Spinal cord (tissue), 10 donors: ENCODE measurements around the gene DLG4. TPM values are rescaled to one million over a fixed set of nuclear protein-coding genes. Genes with fewer than 3 reads are reported as not detected.

ENCODE experiments used
- DNase-seq, 6 donors: peaks; one replicate each; pipeline versions ENCODE4 v3.0.0 to v3.0.0-alpha.2; 2013 to 2015; ENCODE audit warnings: low spot score in 6 of 6, low read depth in 4 of 6
- H3K27ac ChIP-seq: one replicate; pipeline ENCODE4 v1.5.1; 2013; ENCODE audit warnings: low read depth, low read length, control low read depth
- H3K27me3 ChIP-seq: one replicate; pipeline ENCODE4 v1.6.1; 2013; ENCODE audit warnings: low read length; ENCODE audit not compliant: control insufficient read depth, insufficient read depth
- H3K36me3 ChIP-seq: one replicate; pipeline ENCODE4 v1.6.1; 2013; ENCODE audit warnings: low read length; ENCODE audit not compliant: control insufficient read depth, insufficient read depth
- H3K4me1 ChIP-seq: one replicate; pipeline ENCODE4 v1.6.1; 2013; ENCODE audit warnings: low read length; ENCODE audit not compliant: control insufficient read depth, insufficient read depth
- H3K4me3 ChIP-seq: one replicate; pipeline ENCODE4 v1.5.1; 2013; ENCODE audit warnings: low read depth, low read length, control low read depth
- H3K9me3 ChIP-seq: one replicate; pipeline ENCODE4 v1.6.1; 2013; ENCODE audit warnings: low read length; ENCODE audit not compliant: control insufficient read depth, insufficient read depth
- WGBS: methylation state at CpG from one replicate; pipeline ENCODE4 v1.1.5; 2013; ENCODE audit warnings: missing lambda C conversion rate; ENCODE audit not compliant: insufficient coverage; 5-methylcytosine and 5-hydroxymethylcytosine counted together
- polyA plus RNA-seq, 2 donors: library from polyadenylated mRNA; unstranded; fragments of 120-200 nt; gene quantifications; one replicate each; pipeline ENCODE4 v1.2.1, GENCODE V29; 2013; ENCODE audit not compliant: insufficient read length in 2 of 2
- small RNA-seq: library from RNA; depleted of rRNA; stranded (forward); fragments of <200 nt; gene quantifications from one replicate; pipeline ENCODE3, GENCODE V24; 2014; ENCODE audit warnings: low replicate concordance
- total RNA-seq, 2 donors: library from RNA; depleted of rRNA in 1 of 2; stranded (reverse); fragments of 120-200 nt in 1 of 2; fragments of >200 nt in 1 of 2; gene quantifications; one replicate each; pipeline versions ENCODE4 v1.2.3 to v1.2.4, GENCODE V29; 2013 to 2014
- donor health status: healthy.

Gene DLG4
- total and polyA plus RNA-seq, 4 donors, result 50.6 to 203 (median 138) TPM

DNA sequence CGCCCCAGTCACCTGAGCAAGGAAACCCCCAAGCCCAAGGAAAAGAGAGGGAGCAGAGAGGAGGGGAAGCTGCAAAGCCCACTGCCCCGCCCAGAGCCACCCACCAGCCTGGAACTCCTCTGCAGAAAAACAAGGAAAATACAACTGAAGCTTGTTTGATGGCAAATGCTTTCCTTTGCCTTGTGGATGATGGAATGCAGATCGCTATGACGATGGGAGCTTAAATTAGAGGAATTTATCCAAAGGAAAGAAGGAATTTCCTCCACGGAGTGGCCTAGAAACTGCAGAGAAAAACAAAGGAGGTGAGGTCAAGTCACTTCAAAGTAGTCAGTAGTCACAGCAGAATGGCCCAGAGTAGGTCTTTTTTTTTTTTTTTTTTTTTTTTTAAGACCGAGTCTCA lies 73.5 kb downstream of the DLG4 start:
- DNase-seq, result peak in 2 of 6 donors; percentile 43 to 48
- H3K27me3 ChIP-seq, result no peaks in the 10 kb centered on the region
- no peak overlapping the region for H3K27ac ChIP-seq
- WGBS, result 17% methylated on average over 4 of the region's 6 CpGs
- no peaks in the 10 kb centered on the region for H3K36me3 ChIP-seq
- H3K4me1 ChIP-seq, result peaks cover 9% of the 10 kb centered on the region
- no peaks in the 10 kb centered on the region for H3K9me3 ChIP-seq
- H3K4me3 ChIP-seq, result no peak overlapping the region

DNA sequence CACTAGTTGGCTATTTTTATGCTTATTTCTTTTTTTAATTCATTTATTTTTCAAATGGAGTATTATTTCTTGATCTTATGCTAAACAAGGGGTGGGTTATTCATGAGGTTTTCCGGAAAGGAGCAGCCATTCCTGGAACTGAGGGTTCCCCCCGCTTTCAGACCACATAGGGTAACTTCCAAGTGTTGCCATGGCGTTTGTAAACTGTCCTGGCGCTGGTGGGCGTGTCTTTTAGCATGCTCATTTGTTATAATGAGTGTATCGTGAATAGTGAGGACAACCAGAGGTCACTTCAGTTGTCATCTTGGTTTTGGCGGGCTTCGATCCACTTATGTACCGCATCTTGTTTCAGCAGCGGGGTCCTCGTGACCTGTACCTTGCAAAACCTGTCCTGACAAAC lies 75.4 kb downstream of the DLG4 start:
- H3K4me3 ChIP-seq, result no peak overlapping the region
- no peaks in the 10 kb centered on the region for H3K36me3 ChIP-seq
- H3K4me1 ChIP-seq, result peaks cover 9% of the 10 kb centered on the region
- H3K27me3 ChIP-seq, result no peaks in the 10 kb centered on the region
- no peaks in the 10 kb centered on the region for H3K9me3 ChIP-seq
- H3K27ac ChIP-seq, result no peak overlapping the region
- 36% methylated on average over 11 of the region's 11 CpGs for WGBS
- peak in 1 of 6 donors; percentile 24 for DNase-seq

DNA sequence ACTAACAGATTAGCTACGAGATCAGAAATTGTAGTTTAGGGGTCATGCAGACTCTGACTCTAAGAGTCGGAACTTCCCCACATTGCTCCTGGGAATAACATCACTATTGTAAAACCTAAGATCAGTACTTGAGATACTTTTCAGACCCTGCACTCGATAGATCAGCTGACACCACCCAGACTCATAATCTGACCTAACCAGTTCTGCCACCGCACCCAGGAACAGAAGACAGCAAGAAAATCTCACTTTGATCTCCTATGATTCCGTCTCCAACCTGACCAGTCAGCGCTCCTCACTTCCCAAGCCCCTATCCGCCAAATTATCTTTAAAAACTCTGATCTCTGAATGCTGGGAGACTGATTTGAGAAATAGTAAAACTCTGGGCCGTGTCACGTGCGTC lies 77.8 kb downstream of the DLG4 start:
- Histone ChIP-seq H3K4me1 (peaks cover 18% of the 10 kb centered on the region), H3K4me3 (no peak overlapping the region), H3K9me3 (no peaks in the 10 kb centered on the region), H3K27me3 (peaks cover 4% of the 10 kb centered on the region), H3K36me3 (no peaks in the 10 kb centered on the region), H3K27ac (no peak overlapping the region)
- 86% methylated on average over 7 of the region's 10 CpGs for WGBS
- no peak for DNase-seq

DNA sequence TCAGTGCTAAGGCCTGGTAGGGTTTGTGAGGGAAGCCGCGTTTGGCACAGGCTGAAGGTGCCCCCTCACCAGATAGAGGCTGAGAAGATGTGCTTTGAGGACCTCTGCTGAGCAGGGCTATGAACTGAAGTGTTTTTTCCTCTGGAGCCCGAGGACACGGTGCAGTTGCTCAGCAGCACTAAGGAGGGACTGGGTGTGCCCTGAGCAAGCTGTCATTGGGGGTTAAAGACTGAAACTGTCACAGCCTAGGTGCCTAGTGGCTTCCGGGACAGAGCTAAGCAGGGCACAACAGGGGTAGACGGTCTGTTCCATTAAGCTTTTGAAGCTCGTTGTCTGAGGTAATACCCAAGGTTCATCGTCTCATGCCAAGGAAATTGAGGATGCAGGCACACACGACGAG lies 80.2 kb downstream of the DLG4 start:
- Histone ChIP-seq H3K9me3 (no peaks in the 10 kb centered on the region), H3K4me3 (no peak overlapping the region), H3K27me3 (peaks cover 4% of the 10 kb centered on the region), H3K27ac (no peak overlapping the region), H3K4me1 (peaks cover 12% of the 10 kb centered on the region), H3K36me3 (no peaks in the 10 kb centered on the region)
- no peak for DNase-seq
- 51% methylated on average over 10 of the region's 10 CpGs for WGBS

DNA sequence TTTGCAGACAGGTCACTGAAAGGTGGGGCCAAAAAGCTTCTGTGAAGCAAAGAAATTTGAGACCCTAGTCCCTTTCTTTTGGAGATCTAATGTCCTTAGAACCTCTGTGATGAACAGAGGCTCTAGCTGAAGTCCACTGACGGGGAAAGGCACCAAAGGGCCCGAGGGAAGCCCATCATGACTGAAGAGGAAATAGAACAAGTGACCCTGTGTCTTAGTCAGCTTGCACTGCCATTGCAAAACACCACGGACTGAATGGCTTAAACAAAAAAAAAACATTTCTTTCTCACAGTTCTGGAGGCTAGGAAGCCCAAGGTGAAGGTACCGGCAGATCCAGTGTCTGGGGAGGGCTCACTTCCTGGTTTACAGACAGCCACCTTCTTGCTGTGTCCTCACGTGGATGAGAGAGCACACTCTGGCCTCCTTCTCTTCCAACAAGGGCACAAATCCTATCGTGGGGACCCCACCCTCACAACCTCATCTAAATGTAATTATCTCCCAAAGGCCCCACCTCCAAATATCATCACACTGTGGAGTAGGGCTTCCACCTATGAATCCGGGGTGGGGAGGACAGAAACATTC lies 80.7 kb downstream of the DLG4 start:
- no peaks in the 10 kb centered on the region for H3K9me3 ChIP-seq
- peaks cover 6% of the 10 kb centered on the region for H3K27me3 ChIP-seq
- H3K27ac ChIP-seq, result no peak overlapping the region
- H3K4me1 ChIP-seq, result peaks cover 11% of the 10 kb centered on the region
- WGBS, result 83% methylated on average over 4 of the region's 7 CpGs
- H3K4me3 ChIP-seq, result no peak overlapping the region
- DNase-seq, result no peak
- H3K36me3 ChIP-seq, result no peaks in the 10 kb centered on the region

DNA sequence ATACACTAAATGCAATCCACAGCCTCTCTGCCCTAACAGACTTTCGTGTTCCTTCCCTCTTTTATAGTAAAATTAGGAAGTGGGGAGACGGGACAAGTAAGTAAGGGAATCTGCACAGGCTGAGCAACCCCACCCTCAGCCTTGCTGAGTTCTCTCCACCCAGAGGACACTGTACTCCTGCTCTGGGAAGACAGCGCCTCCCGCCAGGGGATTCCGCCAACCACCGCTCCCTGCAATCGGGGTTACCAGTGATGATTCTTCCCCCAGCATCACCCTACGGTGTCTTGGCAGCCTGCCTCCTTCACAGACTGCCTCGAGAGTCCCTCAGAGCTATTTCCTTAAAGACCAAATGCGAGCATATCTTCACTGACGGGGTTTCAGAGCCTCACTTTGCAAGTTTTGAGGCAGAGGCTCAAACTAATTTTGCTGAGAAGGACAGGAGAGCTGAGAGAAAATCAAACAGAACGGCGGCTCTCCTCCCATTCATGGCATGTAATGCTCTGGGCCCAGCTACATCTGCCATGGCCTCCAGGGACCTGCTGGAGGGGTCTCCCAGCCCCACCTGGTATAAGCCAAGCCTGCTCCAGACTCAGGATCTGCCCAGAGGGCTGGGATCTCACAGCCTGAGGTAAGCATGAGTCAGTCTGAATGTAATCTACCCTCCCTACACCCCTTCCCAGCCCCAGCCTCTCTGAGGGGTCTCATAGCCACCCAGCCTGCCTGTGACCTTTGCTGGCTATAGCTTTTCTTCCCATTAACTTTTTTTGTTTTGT lies 82.3 kb downstream of the DLG4 start:
- Histone ChIP-seq H3K27ac (no peak overlapping the region), H3K27me3 (peaks cover 14% of the 10 kb centered on the region), H3K4me1 (peaks cover 22% of the 10 kb centered on the region), H3K4me3 (no peak overlapping the region), H3K9me3 (no peaks in the 10 kb centered on the region), H3K36me3 (no peaks in the 10 kb centered on the region)
- 31% methylated on average over 11 of the region's 13 CpGs for WGBS
- no peak for DNase-seq

Small RNAs within 50 kb of the gene (small RNA-seq; reads per million reads assigned to genes)
- not detected for gene AC120057.4
- 18.4 reads per million, percentile 97 among the genes with 10 or more reads in this experiment for gene MIR324
- gene RF00019, result not detected

Other genes with a start within 250 kb of the DLG4 start
Only the 30 nearest of the 33 such genes appear.
- gene RNASEK, start 207.2 kb downstream of the DLG4 start, total RNA-seq, result 100 to 1,000 TPM in 1 of 2 donors, 10 to 100 TPM in 1; 68.3 to 121 TPM
- gene RNASEK, start 207.2 kb downstream of the DLG4 start, polyA plus RNA-seq, result 100 to 1,000 TPM; 252 to 284 TPM
- gene BCL6B, start 196.8 kb downstream of the DLG4 start, total RNA-seq, result 10 to 100 TPM in 1 of 2 donors, 1 to 10 TPM in 1; 3.1 to 13.7 TPM
- gene BCL6B, start 196.8 kb downstream of the DLG4 start, polyA plus RNA-seq, result 1 to 10 TPM; 5.6 to 8.5 TPM
- gene SLC16A13, start 183.8 kb downstream of the DLG4 start, total RNA-seq, result under 1 TPM; 0.10 to 0.66 TPM
- gene SLC16A13, start 183.8 kb downstream of the DLG4 start, polyA plus RNA-seq, result 1 to 10 TPM; 1.5 to 2.4 TPM
- 1 to 10 TPM in 1 of 2 donors, under 1 TPM in 1; 0.20 to 2.5 TPM for gene SLC16A11, start 175.7 kb downstream of the DLG4 start, total RNA-seq
- under 1 TPM; 0.52 to 0.95 TPM for gene SLC16A11, start 175.7 kb downstream of the DLG4 start, polyA plus RNA-seq
- gene CLEC10A, start 139.6 kb downstream of the DLG4 start, total RNA-seq, result under 1 TPM; 0.69 to 0.77 TPM
- gene CLEC10A, start 139.6 kb downstream of the DLG4 start, polyA plus RNA-seq, result under 1 TPM; 0.17 to 0.29 TPM
- gene ASGR2, start 105.0 kb downstream of the DLG4 start, total RNA-seq, result under 1 TPM in 1 of 2 donors, not detected in 1; 0.50 TPM
- under 1 TPM; 0.24 to 0.39 TPM for gene ASGR2, start 105.0 kb downstream of the DLG4 start, polyA plus RNA-seq
- gene ASGR1, start 40.5 kb downstream of the DLG4 start, total RNA-seq, result 1 to 10 TPM; 4.3 to 8.2 TPM
- gene ASGR1, start 40.5 kb downstream of the DLG4 start, polyA plus RNA-seq, result 10 to 100 TPM; 32.4 to 32.5 TPM
- 100 to 1,000 TPM; 131 to 478 TPM for gene ACADVL, start 102 bp upstream of the DLG4 start, total RNA-seq
- 100 to 1,000 TPM; 381 to 455 TPM for gene ACADVL, start 102 bp upstream of the DLG4 start, polyA plus RNA-seq
- 10 to 100 TPM; 31.7 to 46.6 TPM for gene DVL2, start 14.7 kb upstream of the DLG4 start, total RNA-seq
- gene DVL2, start 14.7 kb upstream of the DLG4 start, polyA plus RNA-seq, result 10 to 100 TPM; 47.9 to 59.7 TPM
- gene PHF23, start 19.6 kb upstream of the DLG4 start, total RNA-seq, result 10 to 100 TPM; 26.2 to 49.0 TPM
- 10 to 100 TPM; 50.2 to 53.2 TPM for gene PHF23, start 19.6 kb upstream of the DLG4 start, polyA plus RNA-seq
- gene GABARAP, start 22.6 kb upstream of the DLG4 start, total RNA-seq, result 100 to 1,000 TPM; 196 to 481 TPM
- 100 to 1,000 TPM; 431 to 461 TPM for gene GABARAP, start 22.6 kb upstream of the DLG4 start, polyA plus RNA-seq
- gene CTDNEP1, start 31.9 kb upstream of the DLG4 start, total RNA-seq, result 10 to 100 TPM; 44.4 to 47.9 TPM
- 100 to 1,000 TPM; 177 to 181 TPM for gene CTDNEP1, start 31.9 kb upstream of the DLG4 start, polyA plus RNA-seq
- 10 to 100 TPM; 24.9 to 47.7 TPM for gene ELP5, start 32.4 kb upstream of the DLG4 start, total RNA-seq
- 10 to 100 TPM; 49.8 to 52.2 TPM for gene ELP5, start 32.4 kb upstream of the DLG4 start, polyA plus RNA-seq
- 1 to 10 TPM in 1 of 2 donors, under 1 TPM in 1; 0.79 to 2.3 TPM for gene CLDN7, start 42.6 kb upstream of the DLG4 start, total RNA-seq
- 1 to 10 TPM; 1.3 TPM for gene CLDN7, start 42.6 kb upstream of the DLG4 start, polyA plus RNA-seq
- gene SLC2A4, start 61.9 kb upstream of the DLG4 start, total RNA-seq, result 1 to 10 TPM in 1 of 2 donors, under 1 TPM in 1; 0.59 to 1.9 TPM
- gene SLC2A4, start 61.9 kb upstream of the DLG4 start, polyA plus RNA-seq, result under 1 TPM; 0.48 to 0.78 TPM
- 1 to 10 TPM in 1 of 2 donors, under 1 TPM in 1; 0.50 to 1.0 TPM for gene YBX2, start 74.8 kb upstream of the DLG4 start, total RNA-seq
- 1 to 10 TPM; 4.2 to 6.9 TPM for gene YBX2, start 74.8 kb upstream of the DLG4 start, polyA plus RNA-seq
- 100 to 1,000 TPM; 146 to 202 TPM for gene EIF5A, start 87.8 kb upstream of the DLG4 start, total RNA-seq
- 100 to 1,000 TPM; 366 to 375 TPM for gene EIF5A, start 87.8 kb upstream of the DLG4 start, polyA plus RNA-seq
- gene GPS2, start 95.5 kb upstream of the DLG4 start, total RNA-seq, result 10 to 100 TPM; 19.2 to 65.5 TPM
- gene GPS2, start 95.5 kb upstream of the DLG4 start, polyA plus RNA-seq, result 10 to 100 TPM; 98.3 to 99.4 TPM
- gene NEURL4, start 109.5 kb upstream of the DLG4 start, total RNA-seq, result 10 to 100 TPM; 28.6 TPM
- 10 to 100 TPM; 43.9 to 56.4 TPM for gene NEURL4, start 109.5 kb upstream of the DLG4 start, polyA plus RNA-seq
- gene ACAP1, start 116.7 kb upstream of the DLG4 start, total RNA-seq, result 10 to 100 TPM in 1 of 2 donors, 1 to 10 TPM in 1; 4.6 to 13.7 TPM
- 10 to 100 TPM; 13.8 to 18.1 TPM for gene ACAP1, start 116.7 kb upstream of the DLG4 start, polyA plus RNA-seq
- gene KCTD11, start 132.3 kb upstream of the DLG4 start, total RNA-seq, result 10 to 100 TPM in 1 of 2 donors, 1 to 10 TPM in 1; 5.6 to 10.4 TPM
- 10 to 100 TPM; 12.6 to 13.5 TPM for gene KCTD11, start 132.3 kb upstream of the DLG4 start, polyA plus RNA-seq
- gene TMEM95, start 135.3 kb upstream of the DLG4 start, total RNA-seq, result not detected
- not detected for gene TMEM95, start 135.3 kb upstream of the DLG4 start, polyA plus RNA-seq
- 1 to 10 TPM in 1 of 2 donors, under 1 TPM in 1; 0.79 to 1.5 TPM for gene TNK1, start 161.3 kb upstream of the DLG4 start, total RNA-seq
- gene TNK1, start 161.3 kb upstream of the DLG4 start, polyA plus RNA-seq, result 1 to 10 TPM; 3.4 to 4.6 TPM
- 10 to 100 TPM in 1 of 2 donors, 1 to 10 TPM in 1; 8.0 to 21.7 TPM for gene PLSCR3, start 174.7 kb upstream of the DLG4 start, total RNA-seq
- gene PLSCR3, start 174.7 kb upstream of the DLG4 start, polyA plus RNA-seq, result 10 to 100 TPM; 29.3 to 38.8 TPM
- gene TMEM256, start 184.3 kb upstream of the DLG4 start, total RNA-seq, result 100 to 1,000 TPM in 1 of 2 donors, 10 to 100 TPM in 1; 70.9 to 130 TPM
- gene TMEM256, start 184.3 kb upstream of the DLG4 start, polyA plus RNA-seq, result 10 to 100 TPM; 48.6 to 54.7 TPM
- gene NLGN2, start 188.0 kb upstream of the DLG4 start, total RNA-seq, result 10 to 100 TPM; 21.5 to 25.3 TPM
- gene NLGN2, start 188.0 kb upstream of the DLG4 start, polyA plus RNA-seq, result 100 to 1,000 TPM; 196 to 210 TPM
- gene SPEM1, start 200.5 kb upstream of the DLG4 start, total RNA-seq, result not detected
- under 1 TPM in 1 of 2 donors, not detected in 1; 0.29 TPM for gene SPEM1, start 200.5 kb upstream of the DLG4 start, polyA plus RNA-seq
- gene SPEM2, start 205.8 kb upstream of the DLG4 start, total RNA-seq, result not detected
- under 1 TPM; 0.23 to 0.67 TPM for gene SPEM2, start 205.8 kb upstream of the DLG4 start, polyA plus RNA-seq
- not detected for gene SPEM3, start 209.0 kb upstream of the DLG4 start, total RNA-seq
- gene SPEM3, start 209.0 kb upstream of the DLG4 start, polyA plus RNA-seq, result under 1 TPM in 1 of 2 donors, not detected in 1; 0.05 TPM
- gene TMEM102, start 215.6 kb upstream of the DLG4 start, total RNA-seq, result 1 to 10 TPM in 1 of 2 donors, under 1 TPM in 1; 0.69 to 1.3 TPM
- gene TMEM102, start 215.6 kb upstream of the DLG4 start, polyA plus RNA-seq, result 1 to 10 TPM; 2.1 to 2.4 TPM